Kidney epithelial cell (primary cell): ENCODE measurements around the gene TBRG4. TPM values are rescaled to one million over a fixed set of nuclear protein-coding genes. Genes with fewer than 3 reads are reported as not detected.
"Not testable (repeated sequence)": the region's sequence is repeated elsewhere in the genome, so short reads cannot be mapped to it uniquely, and the experiment has no call there.

Source experiments
- DNase-seq: peaks from one replicate; pipeline ENCODE4 v3.0.0-alpha.2; 2010; ENCODE audit warnings: low read depth
- H3K27me3 ChIP-seq: 2 replicates; pipeline ENCODE4 v1.6.0; 2011; ENCODE audit warnings: low read length; ENCODE audit not compliant: control insufficient read depth, insufficient read depth
- H3K36me3 ChIP-seq: 2 replicates; pipeline ENCODE4 v1.5.1; 2011; ENCODE audit warnings: low read length; ENCODE audit not compliant: control insufficient read depth, insufficient read depth
- H3K4me3 ChIP-seq: 2 replicates; pipeline ENCODE4 v1.5.1; 2011; ENCODE audit warnings: low read depth, mild to moderate bottlenecking, control low read depth, low read length
- CTCF ChIP-seq: IDR thresholded peaks from 2 replicates; pipeline ENCODE4 v1.5.1; 2011; ENCODE audit warnings: mild to moderate bottlenecking, moderate library complexity, low read length, control low read depth, inconsistent platforms; ENCODE audit not compliant: insufficient read depth, poor library complexity, severe bottlenecking
- total RNA-seq: library from RNA; depleted of rRNA; stranded (reverse); fragments of >200 nt; gene quantifications from 2 replicates; pipeline ENCODE4 v1.2.3, GENCODE V29; 2015

TBRG4 gene
- total RNA-seq, 1 donor from 2014 or later, result 71.7 TPM

DNA sequence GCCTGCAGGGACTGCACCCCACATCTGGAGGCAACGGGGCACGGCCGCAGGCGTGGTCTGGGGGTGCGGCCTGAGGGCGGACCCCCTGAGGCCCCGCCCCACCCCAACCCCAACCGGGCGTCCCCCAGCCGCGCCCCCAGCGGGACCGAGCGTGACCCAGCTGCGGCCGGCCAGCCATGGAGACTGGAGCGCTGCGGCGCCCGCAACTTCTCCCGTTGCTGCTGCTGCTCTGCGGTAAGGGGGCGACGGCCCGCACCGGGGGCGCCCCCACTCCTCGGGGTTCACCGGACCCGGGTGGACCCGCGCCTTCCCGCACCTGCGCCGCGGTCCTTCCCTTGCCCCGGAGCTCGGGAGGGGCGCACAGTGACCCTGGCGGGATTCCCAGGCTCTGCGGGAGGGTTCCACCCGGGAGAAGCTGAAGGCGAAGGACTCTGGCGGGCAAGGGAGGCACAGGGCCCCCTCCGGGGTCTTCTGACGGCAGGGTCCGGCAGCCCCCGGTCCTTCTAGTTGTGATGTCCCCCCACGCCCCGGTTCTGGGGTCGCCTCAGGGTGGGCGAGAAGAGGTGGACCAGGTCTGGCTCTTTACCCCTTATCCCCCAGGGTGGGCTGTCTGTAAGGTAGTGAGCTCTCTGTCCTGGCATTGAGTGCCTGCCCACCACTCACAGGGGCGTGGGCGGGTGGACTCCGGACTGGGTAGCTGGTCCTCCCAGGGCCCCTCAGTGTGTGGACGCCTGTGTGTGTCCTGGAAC lies 46.3 kb upstream of the TBRG4 start, which contains the start of gene RAMP3:
RAMP3 (plus strand) TSS at position 139 of the 749 bp plus-strand sequence; CDS start at position 177, 38 bp downstream.
- Histone ChIP-seq H3K27me3 (peaks cover 31% of the 10 kb centered on the region), H3K36me3 (no peaks in the 10 kb centered on the region), H3K4me3 (no peak within 1 kb of the TSS)
- DNase-seq, result no peak
- no peak for TF ChIP-seq CTCF

DNA sequence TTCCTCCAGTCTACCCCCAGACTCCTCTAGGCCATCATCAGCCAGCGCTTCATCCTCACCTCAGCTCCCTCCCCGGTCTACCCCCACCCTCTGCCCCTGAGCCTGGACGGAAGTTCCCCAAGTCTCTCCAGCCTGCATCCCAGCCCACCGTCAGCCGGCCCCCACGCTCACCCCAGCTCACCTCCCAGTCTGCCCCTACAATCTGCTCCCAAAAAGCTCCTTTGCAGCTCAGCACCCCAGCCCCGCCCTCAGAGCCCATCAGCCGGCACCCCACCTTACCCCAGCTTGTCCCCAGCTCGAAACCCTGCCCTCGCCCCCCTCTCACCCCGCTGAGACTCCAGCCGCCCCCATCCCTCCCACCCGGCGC lies 45.8 kb upstream of the TBRG4 start:
- peaks cover 31% of the 10 kb centered on the region for H3K27me3 ChIP-seq
- DNase-seq, result no peak
- H3K36me3 ChIP-seq, result no peaks in the 10 kb centered on the region
- no peak overlapping the region for H3K4me3 ChIP-seq
- TF ChIP-seq CTCF, result no peak

DNA sequence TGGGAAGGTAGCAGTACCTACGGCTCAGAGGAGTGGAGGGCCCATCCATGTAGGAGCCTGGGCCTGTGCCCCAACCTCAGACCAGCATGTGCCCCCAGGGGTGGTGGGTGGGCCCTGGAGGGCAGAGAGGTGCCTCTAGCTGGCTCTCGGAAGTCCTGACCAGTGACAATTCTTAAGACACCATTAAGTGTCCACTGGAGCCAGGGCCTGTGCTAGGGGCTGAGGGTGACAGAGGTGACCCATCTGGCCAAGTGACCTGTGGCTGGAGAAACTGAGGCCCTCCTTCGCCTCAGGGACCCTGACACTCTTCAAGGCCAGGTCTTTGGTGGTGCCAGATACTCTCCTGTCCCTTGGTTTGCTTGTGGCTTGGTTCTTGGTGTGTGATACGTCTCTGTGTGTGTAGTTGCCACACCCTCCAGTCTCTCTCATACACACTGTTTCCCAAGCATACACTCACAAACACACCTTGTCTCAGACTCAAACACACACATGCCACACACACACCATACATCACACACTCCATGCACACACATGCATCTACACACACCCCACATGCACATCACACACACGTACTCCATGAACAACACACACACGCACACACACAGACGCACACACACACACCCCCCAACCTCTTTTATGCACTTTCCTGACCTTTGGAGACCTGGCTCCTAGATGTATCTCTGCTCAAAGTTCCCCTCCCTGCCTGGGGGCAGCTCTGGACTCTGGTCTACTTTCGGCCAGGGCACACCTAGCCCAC lies 45.2 kb upstream of the TBRG4 start:
- no peak for DNase-seq
- Histone ChIP-seq H3K36me3 (no peaks in the 10 kb centered on the region), H3K4me3 (no peak overlapping the region), H3K27me3 (peaks cover 31% of the 10 kb centered on the region)
- no peak for TF ChIP-seq CTCF

DNA sequence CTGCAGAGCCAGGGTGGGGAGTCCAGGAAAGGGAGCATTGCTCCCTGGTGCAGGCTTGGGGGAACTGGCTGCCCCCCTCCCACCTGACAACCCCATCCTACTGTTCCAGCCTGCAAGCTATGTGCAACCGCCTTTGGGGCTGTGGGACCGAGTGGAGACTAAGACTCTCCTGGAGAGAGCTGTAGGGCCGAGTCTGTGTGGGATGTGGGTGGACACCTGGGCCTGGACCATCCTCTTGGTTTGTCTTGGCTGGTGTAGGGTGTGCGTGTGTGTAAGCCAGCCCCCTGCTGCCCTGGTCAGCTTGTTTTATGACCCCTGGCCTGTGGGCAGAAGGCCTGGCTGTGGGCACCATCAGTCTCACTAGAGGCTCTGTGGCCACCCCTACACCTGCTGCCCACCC lies 44.4 kb upstream of the TBRG4 start:
- Histone ChIP-seq H3K4me3 (no peak overlapping the region), H3K27me3 (peaks cover 31% of the 10 kb centered on the region), H3K36me3 (no peaks in the 10 kb centered on the region)
- DNase-seq, result no peak
- no peak for TF ChIP-seq CTCF

GRCh38 chr7:45155357-45155900 lies 43.9 kb upstream of the TBRG4 start:
- Histone ChIP-seq H3K36me3 (no peaks in the 10 kb centered on the region), H3K4me3 (no peak overlapping the region), H3K27me3 (peaks cover 34% of the 10 kb centered on the region)
- DNase-seq, result no peak
- no peak for TF ChIP-seq CTCF

- not testable (repeated sequence) for H3K36me3 ChIP-seq, DNase-seq, H3K4me3 ChIP-seq
- peaks cover 32% of the 10 kb centered on the region for H3K27me3 ChIP-seq
These were observed 42.4 kb upstream of the TBRG4 start for GRCh38 chr7:45153861-45154260.
